IMR-90 (cell line): ENCODE data around the gene DPP6. TPM values are rescaled to one million over a fixed set of nuclear protein-coding genes. Genes with fewer than 3 reads are reported as not detected.

ENCODE experiments used
- ATAC-seq: fragments of 200-7000 bp; cut with Tn5 transposase; 2 replicates; pipeline ENCODE4 v1.9.1; 2020; ENCODE audit warnings: low read depth, mild to moderate bottlenecking, moderate library complexity
- BruUV-seq: library from RNA; stranded (reverse); fragments of 400-500 nt; replicated peaks from 2 replicates; lab custom pipeline; 2021; lab: Mats Ljungman, UMichigan
- CTCF ChIA-PET: fragments of 300-600 bp; formaldehyde crosslinking; extraction: SDS; loops from one replicate; lab custom pipeline; 2021; ENCODE audit warnings: antibody characterized with exemption; lab: Yijun Ruan, JAX
- POLR2A ChIA-PET: fragments of 300-600 bp; sonication (Branson Sonifier 250); formaldehyde crosslinking; loops from one replicate; lab custom pipeline; 2022; ENCODE audit warnings: antibody characterized with exemption; ENCODE audit not compliant: unreplicated experiment; lab: Charles Lee
- DNase-seq: peaks from one replicate; pipeline ENCODE4 v3.0.0; 2013
- H2AFZ ChIP-seq: replicated peaks from 2 replicates; pipeline ENCODE3; 2013; ENCODE audit warnings: low read length, mild to moderate bottlenecking; ENCODE audit not compliant: poor library complexity
- H2AK5ac ChIP-seq: 2 replicates; pipeline ENCODE4 v1.6.1; 2013; ENCODE audit warnings: low read depth, low read length, inconsistent platforms
- H2AK9ac ChIP-seq: replicated peaks from 2 replicates; pipeline ENCODE3; 2013; ENCODE audit warnings: mild to moderate bottlenecking, low read depth, low read length, moderate library complexity; ENCODE audit not compliant: poor library complexity
- H2BK120ac ChIP-seq: 2 replicates; pipeline ENCODE4 v1.6.1; 2013; ENCODE audit warnings: low read depth, low read length, inconsistent platforms
- H2BK15ac ChIP-seq: 3 replicates; pipeline ENCODE4 v1.6.1; 2013; ENCODE audit warnings: low read depth, low read length, inconsistent platforms
- H2BK20ac ChIP-seq: 2 replicates; pipeline ENCODE4 v1.6.1; 2013; ENCODE audit warnings: low read depth, mild to moderate bottlenecking, inconsistent platforms, low read length, moderate library complexity
- H2BK5ac ChIP-seq: 2 replicates; pipeline ENCODE4 v1.6.1; 2013; ENCODE audit warnings: mild to moderate bottlenecking, low read depth, low read length, inconsistent platforms; ENCODE audit not compliant: poor library complexity, severe bottlenecking
- H3K14ac ChIP-seq: replicated peaks from 2 replicates; pipeline ENCODE4 v1.6.1; 2013; ENCODE audit warnings: low read depth, low read length, inconsistent platforms
- H3K18ac ChIP-seq: 2 replicates; pipeline ENCODE4 v1.6.1; 2013; ENCODE audit warnings: low read depth, low read length, control low read depth
- H3K23ac ChIP-seq: 2 replicates; pipeline ENCODE4 v1.6.1; 2013; ENCODE audit warnings: low read depth, low read length, inconsistent platforms
- H3K27ac ChIP-seq: 2 replicates; pipeline ENCODE4 v1.5.1; 2013; ENCODE audit warnings: mild to moderate bottlenecking, control low read depth, low read length; ENCODE audit not compliant: insufficient read depth
- H3K27me3 ChIP-seq: 2 replicates; pipeline ENCODE4 v1.6.1; 2013; ENCODE audit warnings: low read length; ENCODE audit not compliant: control insufficient read depth, insufficient read depth
- H3K36me3 ChIP-seq: 2 replicates; pipeline ENCODE4 v1.6.1; 2013; ENCODE audit warnings: low read length, mixed read lengths; ENCODE audit not compliant: control insufficient read depth, insufficient read depth
- H3K4ac ChIP-seq: 2 replicates; pipeline ENCODE4 v1.6.1; 2013; ENCODE audit warnings: low read depth, low read length, inconsistent platforms
- H3K4me1 ChIP-seq: 2 replicates; pipeline ENCODE4 v1.6.1; 2013; ENCODE audit warnings: low read length, mixed read lengths; ENCODE audit not compliant: control insufficient read depth, insufficient read depth
- H3K4me2 ChIP-seq: 2 replicates; pipeline ENCODE4 v1.6.1; 2013; ENCODE audit warnings: low read depth, mild to moderate bottlenecking, control low read depth, low read length, moderate library complexity
- H3K4me3 ChIP-seq: 2 replicates; pipeline ENCODE4 v1.5.1; 2013; ENCODE audit warnings: low read depth, mild to moderate bottlenecking, control low read depth, low read length, moderate library complexity; ENCODE audit not compliant: insufficient read depth
- H3K56ac ChIP-seq: 2 replicates; pipeline ENCODE4 v1.6.1; 2013; ENCODE audit warnings: low read length, inconsistent platforms; ENCODE audit not compliant: insufficient read depth; ENCODE audit errors: extremely low read depth
- H3K79me1 ChIP-seq, 2 experiments: 2 replicates each; pipeline ENCODE4 v1.6.1; 2013; ENCODE audit warnings: low read length in 2 of 2, inconsistent platforms in 1 of 2, low read depth in 1 of 2
- H3K9ac ChIP-seq: 2 replicates; pipeline ENCODE4 v1.6.1; 2013; ENCODE audit warnings: low read depth, low read length, control low read depth
- H3K9me1 ChIP-seq: 2 replicates; pipeline ENCODE4 v1.6.1; 2013; ENCODE audit warnings: low read length, inconsistent platforms; ENCODE audit not compliant: insufficient read depth
- H3K9me3 ChIP-seq: 2 replicates; pipeline ENCODE4 v1.6.1; 2013; ENCODE audit warnings: low read length; ENCODE audit not compliant: control insufficient read depth, insufficient read depth
- H4K20me1 ChIP-seq: 2 replicates; pipeline ENCODE4 v1.6.1; 2013; ENCODE audit warnings: low read length, inconsistent platforms; ENCODE audit not compliant: insufficient read depth
- H4K5ac ChIP-seq: 2 replicates; pipeline ENCODE4 v1.6.1; 2013; ENCODE audit warnings: mild to moderate bottlenecking, low read depth, low read length, control low read depth
- H4K8ac ChIP-seq, 2 experiments: 2 replicates each; pipeline ENCODE4 v1.6.1; 2013; ENCODE audit warnings: low read depth in 2 of 2, low read length in 2 of 2, control low read depth in 1 of 2, inconsistent platforms in 1 of 2
- H4K91ac ChIP-seq: 2 replicates; pipeline ENCODE4 v1.6.1; 2013; ENCODE audit warnings: low read depth, low read length, inconsistent platforms; ENCODE audit not compliant: insufficient read depth
- BHLHE40 ChIP-seq: fragments of 150-350 bp; IDR thresholded peaks from 2 replicates; pipeline ENCODE4 v1.6.1; 2016; ENCODE audit warnings: mild to moderate bottlenecking, low read depth, low read length
- CEBPB ChIP-seq: IDR thresholded peaks from 2 replicates; pipeline ENCODE4 v1.6.1; 2012; ENCODE audit warnings: low read depth, low read length, improper control_type of control experiment
- CHD1 ChIP-seq: IDR thresholded peaks from 2 replicates; pipeline ENCODE4 v1.6.1; 2012; ENCODE audit warnings: low read depth, low read length, improper control_type of control experiment
- FOS ChIP-seq: fragments of 150-350 bp; IDR thresholded peaks from 2 replicates; pipeline ENCODE4 v1.6.1; 2016; ENCODE audit warnings: low read depth, low read length
- MAFK ChIP-seq: IDR thresholded peaks from 2 replicates; pipeline ENCODE4 v1.6.1; 2012; ENCODE audit warnings: low read depth, low read length, improper control_type of control experiment
- MAZ ChIP-seq: IDR thresholded peaks from 2 replicates; pipeline ENCODE4 v1.6.1; 2012; ENCODE audit warnings: low read depth, mild to moderate bottlenecking, low read length, improper control_type of control experiment, moderate library complexity, borderline replicate concordance
- MXI1 ChIP-seq: IDR thresholded peaks from 2 replicates; pipeline ENCODE4 v1.6.1; 2012; ENCODE audit warnings: low read depth, mild to moderate bottlenecking, low read length, moderate library complexity, borderline replicate concordance
- NFE2L2 ChIP-seq: fragments of 150-350 bp; IDR thresholded peaks from 2 replicates; pipeline ENCODE4 v1.6.1; 2016; ENCODE audit warnings: low read depth, mild to moderate bottlenecking, low read length
- POLR2A ChIP-seq: IDR thresholded peaks from 2 replicates; pipeline ENCODE4 v1.6.1; 2012; ENCODE audit warnings: mild to moderate bottlenecking, low read depth, low read length
- RAD21 ChIP-seq: IDR thresholded peaks from 2 replicates; pipeline ENCODE4 v1.6.1; 2012; ENCODE audit warnings: low read length, improper control_type of control experiment
- RCOR1 ChIP-seq: IDR thresholded peaks from 2 replicates; pipeline ENCODE4 v1.6.1; 2012; ENCODE audit warnings: mild to moderate bottlenecking, low read length, improper control_type of control experiment; ENCODE audit not compliant: insufficient replicate concordance
- RFX5 ChIP-seq: IDR thresholded peaks from 2 replicates; pipeline ENCODE4 v1.8.0; 2012; ENCODE audit warnings: low read depth, mild to moderate bottlenecking, low read length, moderate library complexity
- SMC3 ChIP-seq: fragments of 150-350 bp; IDR thresholded peaks from 2 replicates; pipeline ENCODE4 v1.6.1; 2016; ENCODE audit warnings: low read depth, mild to moderate bottlenecking, antibody characterized with exemption, low read length, moderate library complexity
- WGBS, 2 experiments: methylation state at CpG; one replicate each; pipeline versions ENCODE4 v1.1.5 to v1.1.7; 2013; ENCODE audit warnings: missing lambda C conversion rate in 2 of 2; ENCODE audit not compliant: insufficient read length in 1 of 2; ENCODE audit errors: extremely low coverage in 2 of 2; 5-methylcytosine and 5-hydroxymethylcytosine counted together
- dilution Hi-C: fragments of 300-500 bp; cut with HindIII; formaldehyde crosslinking; loops from one replicate; pipeline ENCODE4 v1.14.3; 2018; ENCODE audit warnings: low sequenced_read_pairs; ENCODE audit not compliant: unreplicated experiment
- in situ Hi-C: fragments of 300-500 bp; cut with MboI; formaldehyde crosslinking; loops from 3 replicates; pipeline ENCODE4 v1.14.3; 2019; ENCODE audit warnings: low sequenced_read_pairs, inconsistent platforms, mixed read lengths
- intact Hi-C: fragments of 100-400 bp; cut with micrococcal nuclease; formaldehyde crosslinking; loops from 2 replicates; pipeline ENCODE4 v1.10.0; 2022
- polyA plus RNA-seq, 3 experiments: library from polyadenylated mRNA; depleted of rRNA; stranded (reverse); fragments of >200 nt; gene quantifications; 2 replicates each; pipeline ENCODE4 v1.2.3, GENCODE V29; 2012; ENCODE audit warnings: low replicate concordance in 1 of 3
- total RNA-seq: library from RNA; depleted of rRNA; stranded (reverse); fragments of >200 nt; gene quantifications from 2 replicates; pipeline ENCODE4 v1.2.3, GENCODE V29; 2012
- TF ChIP-seq, protein P1 (sequence below): conservative IDR thresholded peaks from 2 replicates; pipeline ENCODE4 v1.5.1; 2012; ENCODE audit warnings: mild to moderate bottlenecking, low read depth, low read length, improper control_type of control experiment
- TF ChIP-seq, protein P2 (sequence below): fragments of 150-350 bp; IDR thresholded peaks from 2 replicates; pipeline ENCODE4 v1.6.1; 2017; ENCODE audit warnings: mild to moderate bottlenecking, antibody characterized with exemption, low read length, low read depth
- TF ChIP-seq, protein P3 (sequence below): fragments of 150-350 bp; IDR thresholded peaks from 2 replicates; pipeline ENCODE4 v1.6.1; 2016; ENCODE audit warnings: low read depth, mild to moderate bottlenecking, low read length, moderate library complexity, borderline replicate concordance

Gene DPP6
- total and polyA plus RNA-seq, 2 of the 4 experiments (the other 2 are of a cell fraction) = not detected

GRCh38 chr7:154383045-154383444 is 330.8 kb downstream of the DPP6 start:
- H2BK5ac ChIP-seq = no peak overlapping the region
- H3K56ac ChIP-seq = no peak overlapping the region
- no peak overlapping the region for H2BK20ac ChIP-seq
- no peak overlapping the region for H2AFZ ChIP-seq
- no peaks in the 10 kb centered on the region for H3K36me3 ChIP-seq
- no peak overlapping the region for H4K8ac ChIP-seq
- no CpG with 5 or more reads among the region's 3 CpGs for WGBS, 2 experiments
- BruUV-seq = no TSS peak
- no peaks in the 10 kb centered on the region for H3K27me3 ChIP-seq
- H4K5ac ChIP-seq = no peak overlapping the region
- no peak overlapping the region for H4K91ac ChIP-seq
- H3K18ac ChIP-seq = no peak overlapping the region
- H3K4me3 ChIP-seq = no peak overlapping the region
- H3K9me1 ChIP-seq = no peaks in the 10 kb centered on the region
- no peak overlapping the region for H2AK9ac ChIP-seq
- CTCF ChIA-PET = no interaction called here
- ATAC-seq (no peak), DNase-seq (no peak)
- in situ Hi-C loops = no loop called here
- H3K79me1 ChIP-seq = no peaks in the 10 kb centered on the region
- H2BK120ac ChIP-seq = no peak overlapping the region
- no peaks in the 10 kb centered on the region for H3K4me1 ChIP-seq
- no peaks in the 10 kb centered on the region for H4K20me1 ChIP-seq
- no peak overlapping the region for H2BK15ac ChIP-seq
- H3K9me3 ChIP-seq = peaks cover 21% of the 10 kb centered on the region
- H3K9ac ChIP-seq = no peak overlapping the region
- intact Hi-C loops = no loop called here
- no peak overlapping the region for H3K14ac ChIP-seq
- H3K23ac ChIP-seq = no peak overlapping the region
- no peak overlapping the region for H3K27ac ChIP-seq
- H3K4ac ChIP-seq = no peak overlapping the region
- H2AK5ac ChIP-seq = no peak overlapping the region
- dilution Hi-C loops = no loop called here
- POLR2A ChIA-PET = no interaction called here
- H3K4me2 ChIP-seq = no peak overlapping the region
- TF ChIP-seq RFX5 = no peak
- TF ChIP-seq, protein P1, sequence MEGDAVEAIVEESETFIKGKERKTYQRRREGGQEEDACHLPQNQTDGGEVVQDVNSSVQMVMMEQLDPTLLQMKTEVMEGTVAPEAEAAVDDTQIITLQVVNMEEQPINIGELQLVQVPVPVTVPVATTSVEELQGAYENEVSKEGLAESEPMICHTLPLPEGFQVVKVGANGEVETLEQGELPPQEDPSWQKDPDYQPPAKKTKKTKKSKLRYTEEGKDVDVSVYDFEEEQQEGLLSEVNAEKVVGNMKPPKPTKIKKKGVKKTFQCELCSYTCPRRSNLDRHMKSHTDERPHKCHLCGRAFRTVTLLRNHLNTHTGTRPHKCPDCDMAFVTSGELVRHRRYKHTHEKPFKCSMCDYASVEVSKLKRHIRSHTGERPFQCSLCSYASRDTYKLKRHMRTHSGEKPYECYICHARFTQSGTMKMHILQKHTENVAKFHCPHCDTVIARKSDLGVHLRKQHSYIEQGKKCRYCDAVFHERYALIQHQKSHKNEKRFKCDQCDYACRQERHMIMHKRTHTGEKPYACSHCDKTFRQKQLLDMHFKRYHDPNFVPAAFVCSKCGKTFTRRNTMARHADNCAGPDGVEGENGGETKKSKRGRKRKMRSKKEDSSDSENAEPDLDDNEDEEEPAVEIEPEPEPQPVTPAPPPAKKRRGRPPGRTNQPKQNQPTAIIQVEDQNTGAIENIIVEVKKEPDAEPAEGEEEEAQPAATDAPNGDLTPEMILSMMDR = no peak
- TF ChIP-seq SMC3 = no peak
- no peak for TF ChIP-seq NFE2L2
- TF ChIP-seq MXI1 = no peak
- TF ChIP-seq MAZ = no peak
- TF ChIP-seq RAD21 = no peak
- TF ChIP-seq POLR2A = no peak
- TF ChIP-seq, protein P2, sequence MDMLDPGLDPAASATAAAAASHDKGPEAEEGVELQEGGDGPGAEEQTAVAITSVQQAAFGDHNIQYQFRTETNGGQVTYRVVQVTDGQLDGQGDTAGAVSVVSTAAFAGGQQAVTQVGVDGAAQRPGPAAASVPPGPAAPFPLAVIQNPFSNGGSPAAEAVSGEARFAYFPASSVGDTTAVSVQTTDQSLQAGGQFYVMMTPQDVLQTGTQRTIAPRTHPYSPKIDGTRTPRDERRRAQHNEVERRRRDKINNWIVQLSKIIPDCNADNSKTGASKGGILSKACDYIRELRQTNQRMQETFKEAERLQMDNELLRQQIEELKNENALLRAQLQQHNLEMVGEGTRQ = no peak
- no peak for TF ChIP-seq FOS
- no peak for TF ChIP-seq CEBPB
- TF ChIP-seq, protein P3, sequence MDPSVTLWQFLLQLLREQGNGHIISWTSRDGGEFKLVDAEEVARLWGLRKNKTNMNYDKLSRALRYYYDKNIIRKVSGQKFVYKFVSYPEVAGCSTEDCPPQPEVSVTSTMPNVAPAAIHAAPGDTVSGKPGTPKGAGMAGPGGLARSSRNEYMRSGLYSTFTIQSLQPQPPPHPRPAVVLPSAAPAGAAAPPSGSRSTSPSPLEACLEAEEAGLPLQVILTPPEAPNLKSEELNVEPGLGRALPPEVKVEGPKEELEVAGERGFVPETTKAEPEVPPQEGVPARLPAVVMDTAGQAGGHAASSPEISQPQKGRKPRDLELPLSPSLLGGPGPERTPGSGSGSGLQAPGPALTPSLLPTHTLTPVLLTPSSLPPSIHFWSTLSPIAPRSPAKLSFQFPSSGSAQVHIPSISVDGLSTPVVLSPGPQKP = no peak
- TF ChIP-seq MAFK = no peak
- no peak for TF ChIP-seq RCOR1
- no peak for TF ChIP-seq CHD1
- TF ChIP-seq BHLHE40 = no peak
